ENCODE data around the gene ATP4B. TPM values are rescaled to one million over a fixed set of nuclear protein-coding genes. Genes with fewer than 3 reads are reported as not detected.
A peak's percentile ranks its signal among the peaks of the same experiment; 100 is the strongest.

ATP4B gene
- total and polyA plus RNA-seq, 8 donors, result not detected

- ATAC-seq (no peak), FAIRE-seq (no peak), DNase-seq (peak in 1 of 6 donors; percentile 26)
- 96 to 98% methylated on average over 34 of the region's 34 CpGs for WGBS, 2 donors
- H3K27me3 ChIP-seq, result no peaks in the 10 kb centered on the region
- H3K4me1 ChIP-seq, result no peaks in the 10 kb centered on the region
- H3K36me3 ChIP-seq, result no peaks in the 10 kb centered on the region
- no peak overlapping the region for H3K4me3 ChIP-seq
- intact Hi-C loops (cut with DNase I), result no loop called here
- no peak overlapping the region for H3K27ac ChIP-seq
- TF ChIP-seq CTCF (IDR thresholded peaks at IDR 0.05), result no peak
- no peaks in the 10 kb centered on the region for H3K9me3 ChIP-seq
Measured at GRCh38 chr13:113605866-113606438, 52.0 kb downstream of the ATP4B start.

GRCh38 chr13:113605461-113605860, 52.5 kb downstream of the ATP4B start:
- 97% methylated on average over 8 of the region's 8 CpGs for WGBS, 2 donors
- DNase-seq, result no peak
- Histone ChIP-seq H3K9me3 (no peaks in the 10 kb centered on the region), H3K4me3 (no peak overlapping the region), H3K27ac (no peak overlapping the region), H3K27me3 (no peaks in the 10 kb centered on the region), H3K36me3 (no peaks in the 10 kb centered on the region), H3K4me1 (no peaks in the 10 kb centered on the region)
- TF ChIP-seq CTCF (IDR thresholded peaks at IDR 0.05), result no peak
- no peak for FAIRE-seq
- no peak for ATAC-seq
- intact Hi-C loops (cut with DNase I), result no loop called here

- intact Hi-C loops (cut with DNase I), result no loop called here
- 92 to 100% methylated on average over 1 of the region's 1 CpG for WGBS, 2 donors
- no peaks in the 10 kb centered on the region for H3K36me3 ChIP-seq
Measured at GRCh38 chr13:113604186-113604585, 53.8 kb downstream of the ATP4B start.

GRCh38 chr13:113603116-113603710, 54.8 kb downstream of the ATP4B start:
- ATAC-seq, result no peak
- H3K4me3 ChIP-seq, result no peak overlapping the region

More at GRCh38 chr13:113604186-113604585, 53.8 kb downstream of the ATP4B start:
- no peak overlapping the region for H3K27ac ChIP-seq
- no peak for DNase-seq
- no peak for ATAC-seq
- H3K4me3 ChIP-seq, result no peak overlapping the region
- no peaks in the 10 kb centered on the region for H3K9me3 ChIP-seq
- FAIRE-seq, result no peak
- TF ChIP-seq CTCF (IDR thresholded peaks at IDR 0.05), result no peak
- H3K27me3 ChIP-seq, result no peaks in the 10 kb centered on the region
- H3K4me1 ChIP-seq, result no peaks in the 10 kb centered on the region

More at GRCh38 chr13:113603116-113603710, 54.8 kb downstream of the ATP4B start:
- intact Hi-C loops (cut with DNase I), result no loop called here
- Histone ChIP-seq H3K36me3 (no peaks in the 10 kb centered on the region), H3K4me1 (no peaks in the 10 kb centered on the region), H3K27ac (no peak overlapping the region), H3K9me3 (no peaks in the 10 kb centered on the region), H3K27me3 (no peaks in the 10 kb centered on the region)
- 82 to 84% methylated on average over 13 of the region's 13 CpGs for WGBS, 2 donors
- no peak for TF ChIP-seq CTCF (IDR thresholded peaks at IDR 0.05)
- DNase-seq (peak in 1 of 6 donors; percentile 26), FAIRE-seq (no peak)

Data from pancreas (tissue), 10 donors.